ENCODE results near the gene PRR7. TPM values are rescaled to one million over a fixed set of nuclear protein-coding genes. Genes with fewer than 3 reads are reported as not detected.

PRR7 gene
- total and polyA plus RNA-seq, 8 donors: 0.61 to 3.7 (median 1.1) TPM; not detected in 4

- H3K9me3 ChIP-seq: no peaks in the 10 kb centered on the region
- TF ChIP-seq POLR2A (IDR thresholded peaks at IDR 0.05): no peak
- TF ChIP-seq POLR2AphosphoS5 (IDR thresholded peaks at IDR 0.05): no peak
- no peak for TF ChIP-seq CTCF (IDR thresholded peaks at IDR 0.05)
- TF ChIP-seq EP300 (IDR thresholded peaks at IDR 0.05): no peak
- peaks cover 0 to 22% (median 12%) of the 10 kb centered on the region in 4 donors for H3K36me3 ChIP-seq
- no peak overlapping the region for H3K4me3 ChIP-seq
- H3K4me1 ChIP-seq: peaks cover 9 to 29% (median 21%) of the 10 kb centered on the region in 4 donors
- no peaks in the 10 kb centered on the region for H3K27me3 ChIP-seq
- no peak overlapping the region for H3K27ac ChIP-seq
- no peak for DNase-seq
- WGBS, 5 donors: 59 to 72% (median 66%) methylated on average over 9 of the region's 9 CpGs
- intact Hi-C loops (cut with DNase I; ENCODE audit: low total_unique reads): loop anchor here (5.0 kb wide), 1 partner anchor 110 kb away; no protein-coding TSS in a partner anchor
These were observed 55.5 kb downstream of the PRR7 start for GRCh38 chr5:177501874-177502678.

DNA sequence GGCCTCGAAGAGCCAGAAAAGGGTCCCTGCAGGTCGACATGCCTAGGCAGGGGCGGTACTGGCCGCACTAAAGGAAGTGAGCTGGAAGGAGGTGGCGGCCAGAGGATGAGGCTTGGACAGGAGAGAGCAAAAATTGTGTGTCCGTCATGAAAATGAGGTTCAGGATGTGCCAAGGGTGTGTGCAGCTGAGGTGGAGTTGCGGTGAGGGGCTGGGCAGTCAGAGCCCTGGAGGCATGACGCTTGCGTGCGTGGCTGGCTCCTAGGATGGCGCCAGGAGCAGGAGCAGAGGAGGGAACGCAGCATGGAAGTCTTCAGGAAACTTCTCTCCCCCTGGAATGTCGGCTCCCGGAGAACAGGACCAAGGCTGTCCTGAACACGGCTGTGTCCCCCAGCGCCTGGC, 56.3 kb downstream of the PRR7 start:
- Histone ChIP-seq H3K36me3 (peaks cover 0 to 22% (median 12%) of the 10 kb centered on the region in 4 donors), H3K4me3 (no peak overlapping the region), H3K27ac (no peak overlapping the region), H3K4me1 (peaks cover 7 to 23% (median 16%) of the 10 kb centered on the region in 4 donors), H3K27me3 (no peaks in the 10 kb centered on the region), H3K9me3 (no peaks in the 10 kb centered on the region)
- WGBS, 5 donors: 81 to 86% (median 83%) methylated on average over 16 of the region's 16 CpGs
- TF ChIP-seq POLR2A (IDR thresholded peaks at IDR 0.05): no peak
- no peak for TF ChIP-seq EP300 (IDR thresholded peaks at IDR 0.05)
- TF ChIP-seq POLR2AphosphoS5 (IDR thresholded peaks at IDR 0.05): no peak
- no peak for TF ChIP-seq CTCF (IDR thresholded peaks at IDR 0.05)
- intact Hi-C loops (cut with DNase I; ENCODE audit: low total_unique reads): loop anchor here (5.0 kb wide), 1 partner anchor 111 kb away; no protein-coding TSS in a partner anchor
- DNase-seq: no peak

DNA sequence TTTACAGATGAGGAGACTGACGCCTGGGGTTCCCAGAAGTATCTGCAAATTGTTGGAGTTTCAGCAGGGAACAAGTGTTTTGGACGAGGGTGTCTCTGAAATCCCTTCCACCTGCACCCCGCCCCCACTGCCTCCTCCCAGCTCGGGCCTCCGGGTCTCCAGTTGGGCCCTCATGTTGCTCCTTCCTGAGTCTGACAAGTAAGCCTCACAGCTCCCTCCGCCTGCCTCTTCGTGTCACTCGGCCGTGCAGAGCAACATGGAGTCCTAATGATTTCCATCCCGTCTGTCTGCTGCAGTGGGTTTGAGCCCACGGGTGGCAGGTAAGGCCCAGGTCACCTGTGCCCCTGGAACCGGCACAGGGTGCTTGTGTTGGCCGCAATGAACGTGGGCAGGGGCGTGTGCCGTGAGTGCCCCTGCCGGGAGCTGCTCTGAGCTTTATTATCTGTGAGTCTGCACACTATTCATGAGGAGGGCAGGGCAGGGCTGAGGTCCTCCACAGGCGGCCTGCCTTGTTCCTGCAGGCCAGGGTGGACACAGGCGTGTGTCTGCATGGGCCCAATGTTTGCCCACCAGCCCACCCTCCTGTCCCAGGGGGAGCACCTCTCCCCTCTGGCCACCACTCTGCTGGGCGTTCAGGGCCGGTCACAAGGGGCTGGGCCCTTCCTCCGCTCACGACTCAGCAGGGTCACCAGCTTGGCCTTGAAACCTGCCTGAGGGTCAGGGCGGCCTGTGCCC, 56.9 kb downstream of the PRR7 start:
- H3K27me3 ChIP-seq: no peaks in the 10 kb centered on the region
- H3K27ac ChIP-seq: no peak overlapping the region
- intact Hi-C loops (cut with DNase I; ENCODE audit: low total_unique reads): loop anchor here (5.0 kb wide), 1 partner anchor 111 kb away; no protein-coding TSS in a partner anchor
- peaks cover 0 to 22% (median 12%) of the 10 kb centered on the region in 4 donors for H3K36me3 ChIP-seq
- no peaks in the 10 kb centered on the region for H3K9me3 ChIP-seq
- H3K4me1 ChIP-seq: peaks cover 1 to 16% (median 10%) of the 10 kb centered on the region in 4 donors
- DNase-seq: no peak
- no peak for TF ChIP-seq POLR2AphosphoS5 (IDR thresholded peaks at IDR 0.05)
- TF ChIP-seq POLR2A (IDR thresholded peaks at IDR 0.05): no peak
- no peak for TF ChIP-seq CTCF (IDR thresholded peaks at IDR 0.05)
- TF ChIP-seq EP300 (IDR thresholded peaks at IDR 0.05): no peak
- WGBS, 5 donors: 73 to 89% (median 82%) methylated on average over 16 to 24 of the region's 24 CpGs
- no peak overlapping the region for H3K4me3 ChIP-seq
